Effector memory CD8-positive, alpha-beta T cell (primary cell): ENCODE data around the gene POMT2.

Experiments
- ATAC-seq: fragments of 150-1000 bp; cut with Tn5 transposase; replicated peaks from 2 replicates; pipeline ENCODE4 v1.10.0; 2021; ENCODE audit warnings: mild to moderate bottlenecking, moderate library complexity
- DNase-seq, 3 experiments: peaks; one replicate each; pipeline ENCODE4 v3.0.0; 2021
- H3K27ac Mint-ChIP-seq, 2 donors: one replicate each; pipeline ENCODE4 v1.8.0; 2022; ENCODE audit warnings: mild to moderate bottlenecking in 2 of 2, mixed read lengths in 2 of 2, moderate library complexity in 2 of 2
- H3K27me3 Mint-ChIP-seq, 2 donors: one replicate each; pipeline ENCODE4 v1.8.0; 2022; ENCODE audit warnings: mixed read lengths in 2 of 2
- H3K36me3 Mint-ChIP-seq: one replicate; pipeline ENCODE4 v1.8.0; 2022; ENCODE audit warnings: mild to moderate bottlenecking, moderate library complexity, mixed read lengths; ENCODE audit not compliant: insufficient read depth
- H3K4me1 Mint-ChIP-seq, 2 donors: one replicate each; pipeline ENCODE4 v1.8.0; 2022; ENCODE audit warnings: low read depth in 2 of 2, mixed read lengths in 2 of 2
- H3K4me3 Mint-ChIP-seq, 2 donors: one replicate each; pipeline ENCODE4 v1.8.0; 2022; ENCODE audit warnings: mild to moderate bottlenecking in 2 of 2, mixed read lengths in 2 of 2, moderate library complexity in 2 of 2
- H3K9me3 Mint-ChIP-seq, 2 donors: one replicate each; pipeline ENCODE4 v1.8.0; 2022; ENCODE audit warnings: mixed read lengths in 2 of 2

The POMT2 gene

DNA sequence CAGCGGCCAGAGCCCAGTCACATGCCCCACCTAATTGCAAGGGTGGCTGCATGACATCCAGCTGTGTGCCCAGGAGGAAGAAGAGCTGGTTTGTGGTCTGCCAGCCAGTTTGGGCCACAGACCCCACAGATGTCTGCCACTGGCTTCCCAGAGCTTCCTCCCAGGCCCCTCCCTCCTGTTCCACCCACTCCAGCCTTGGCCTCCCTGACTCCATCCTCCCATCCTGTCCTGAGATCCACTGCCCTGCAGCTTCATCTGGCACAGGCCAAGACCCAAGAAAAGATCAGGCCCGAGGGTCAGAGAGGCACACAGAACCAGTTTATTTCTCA is 55.5 kb downstream of the POMT2 start:
- peaks cover 6% of the 10 kb centered on the region for H3K36me3 Mint-ChIP-seq
- no peak overlapping the region for H3K4me3 Mint-ChIP-seq
- peaks cover 24 to 77% of the 10 kb centered on the region in 2 donors for H3K27me3 Mint-ChIP-seq
- no peak overlapping the region for H3K27ac Mint-ChIP-seq
- no peak for DNase-seq
- no peaks in the 10 kb centered on the region for H3K9me3 Mint-ChIP-seq
- peaks cover 3% of the 10 kb centered on the region in 2 donors for H3K4me1 Mint-ChIP-seq
- ATAC-seq, result no peak

DNA sequence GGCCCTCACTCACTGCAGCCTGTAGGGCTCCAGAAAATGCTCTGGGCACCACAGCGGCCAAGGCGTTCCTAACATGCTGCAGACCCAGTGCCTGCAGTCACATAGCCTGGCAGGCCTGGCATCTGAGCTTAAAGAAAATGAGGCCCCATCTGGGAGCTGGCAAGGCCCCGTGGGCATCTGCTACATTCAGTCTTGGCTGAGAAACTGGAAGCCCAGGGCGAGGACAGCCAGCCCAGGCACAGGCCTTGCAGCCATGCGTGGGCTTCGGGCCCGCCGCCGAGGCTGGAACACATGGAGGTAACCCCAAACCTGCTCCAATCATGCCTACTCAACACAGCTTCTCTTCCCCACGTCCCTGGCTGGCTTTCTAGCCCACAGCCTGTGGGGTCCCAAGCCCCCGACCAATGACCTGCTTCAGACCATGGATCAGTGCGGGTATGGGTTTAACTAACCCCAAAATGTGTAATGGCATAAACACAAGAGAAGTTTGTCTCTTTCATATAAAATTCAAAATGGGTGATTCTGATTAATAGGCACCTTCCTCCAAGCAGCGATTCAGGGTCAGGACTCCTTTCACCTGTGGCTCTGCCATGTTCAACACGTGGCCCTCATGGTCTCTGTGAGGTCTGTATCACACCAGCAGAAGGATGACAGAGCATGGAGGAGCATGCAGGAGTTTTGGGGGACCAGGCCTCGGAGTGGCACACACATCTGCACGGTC is 56.1 kb downstream of the POMT2 start:
- ATAC-seq (no peak), DNase-seq (no peak)
- H3K27ac Mint-ChIP-seq, result no peak overlapping the region
- peaks cover 22 to 77% of the 10 kb centered on the region in 2 donors for H3K27me3 Mint-ChIP-seq
- H3K9me3 Mint-ChIP-seq, result no peaks in the 10 kb centered on the region
- no peak overlapping the region for H3K4me3 Mint-ChIP-seq
- no peaks in the 10 kb centered on the region for H3K4me1 Mint-ChIP-seq
- peaks cover 6% of the 10 kb centered on the region for H3K36me3 Mint-ChIP-seq

DNA sequence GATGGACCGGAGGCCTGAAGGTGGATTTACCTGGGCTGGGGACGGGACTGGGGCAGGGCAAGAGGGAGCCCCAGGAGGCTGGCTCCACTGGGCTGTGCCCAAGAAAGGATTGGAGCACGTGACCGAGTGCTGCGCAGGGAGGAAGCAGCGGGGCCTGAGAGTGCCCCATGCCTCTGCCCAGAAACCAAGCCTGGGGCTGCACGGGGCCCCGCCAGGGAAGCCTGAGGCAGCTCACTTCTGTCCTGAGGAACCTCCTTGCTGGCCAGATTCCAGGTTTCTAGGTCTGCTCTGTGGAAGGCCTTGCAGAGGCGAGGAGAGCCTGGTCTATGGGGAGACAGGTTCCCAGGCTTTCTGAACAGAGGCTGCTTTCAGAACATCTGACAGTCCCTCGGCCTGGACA is 60.1 kb downstream of the POMT2 start:
- no peak for ATAC-seq
- H3K4me3 Mint-ChIP-seq, result no peak overlapping the region
- H3K27ac Mint-ChIP-seq, result no peak overlapping the region
- H3K27me3 Mint-ChIP-seq, result peaks cover 12 to 83% of the 10 kb centered on the region in 2 donors
- no peaks in the 10 kb centered on the region for H3K4me1 Mint-ChIP-seq
- DNase-seq, result no peak
- no peaks in the 10 kb centered on the region for H3K36me3 Mint-ChIP-seq
- no peaks in the 10 kb centered on the region for H3K9me3 Mint-ChIP-seq

DNA sequence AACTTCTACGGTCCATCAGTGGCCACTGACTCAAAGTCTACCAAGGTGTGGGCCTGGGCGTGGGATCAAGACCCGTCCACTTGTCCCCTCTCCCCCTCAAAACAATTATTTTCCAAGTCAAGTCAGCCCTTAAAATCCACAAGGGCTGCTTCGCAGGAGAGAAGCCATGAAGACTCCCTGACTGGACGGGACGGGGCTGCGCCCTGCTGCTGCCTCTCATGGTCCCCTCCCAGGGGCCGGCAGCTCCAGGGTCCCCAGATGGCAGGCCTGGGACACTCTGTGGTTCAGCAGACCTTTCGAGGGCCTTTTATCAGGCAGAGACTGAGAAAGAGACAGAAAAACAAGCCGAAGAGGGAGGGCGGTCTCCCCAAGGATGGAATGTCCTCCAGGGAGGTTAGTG is 60.5 kb downstream of the POMT2 start:
- H3K27ac Mint-ChIP-seq, result no peak overlapping the region
- no peaks in the 10 kb centered on the region for H3K4me1 Mint-ChIP-seq
- no peak overlapping the region for H3K4me3 Mint-ChIP-seq
- peaks cover 12 to 78% of the 10 kb centered on the region in 2 donors for H3K27me3 Mint-ChIP-seq
- ATAC-seq (no peak), DNase-seq (no peak)
- no peaks in the 10 kb centered on the region for H3K9me3 Mint-ChIP-seq
- H3K36me3 Mint-ChIP-seq, result no peaks in the 10 kb centered on the region

DNA sequence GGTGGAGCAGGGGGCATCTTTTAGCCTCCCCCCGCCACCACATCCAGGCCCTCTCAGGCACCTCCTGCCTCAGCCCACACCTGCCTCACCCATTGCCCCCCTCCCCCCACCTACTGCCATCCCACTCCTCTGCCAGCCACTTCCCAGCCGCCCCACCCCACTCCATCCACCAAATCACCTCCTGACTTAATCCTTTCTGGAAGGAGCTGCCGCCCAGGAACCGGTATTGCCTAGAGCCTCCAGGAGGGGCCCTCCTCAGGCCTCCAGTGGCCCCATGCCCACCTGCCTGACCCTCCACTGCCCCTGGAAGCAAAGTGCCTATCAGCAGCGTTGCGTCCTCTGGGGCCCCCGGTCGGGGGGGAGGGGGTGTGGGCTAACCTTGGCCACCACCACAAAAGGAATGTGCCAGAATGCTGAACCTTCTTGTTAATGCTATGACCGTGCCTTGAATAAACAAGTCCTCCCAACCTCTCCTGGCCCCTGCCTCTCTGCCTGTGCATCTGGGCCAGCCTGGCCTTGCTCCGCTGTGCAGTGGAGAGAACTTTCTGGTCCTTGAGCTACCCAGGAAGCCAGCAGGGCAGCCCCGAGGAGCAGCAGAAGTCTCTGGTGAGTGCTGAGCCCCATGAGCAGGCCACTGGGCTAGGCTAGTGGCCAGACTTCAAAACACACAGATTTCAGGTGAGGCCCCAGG is 61.5 kb downstream of the POMT2 start:
- Mint-ChIP-seq H3K9me3 (no peaks in the 10 kb centered on the region), H3K4me3 (no peak overlapping the region), H3K27me3 (peaks cover 12 to 73% of the 10 kb centered on the region in 2 donors), H3K27ac (no peak overlapping the region), H3K4me1 (no peaks in the 10 kb centered on the region), H3K36me3 (no peaks in the 10 kb centered on the region)
- no peak for ATAC-seq
- no peak for DNase-seq

DNA sequence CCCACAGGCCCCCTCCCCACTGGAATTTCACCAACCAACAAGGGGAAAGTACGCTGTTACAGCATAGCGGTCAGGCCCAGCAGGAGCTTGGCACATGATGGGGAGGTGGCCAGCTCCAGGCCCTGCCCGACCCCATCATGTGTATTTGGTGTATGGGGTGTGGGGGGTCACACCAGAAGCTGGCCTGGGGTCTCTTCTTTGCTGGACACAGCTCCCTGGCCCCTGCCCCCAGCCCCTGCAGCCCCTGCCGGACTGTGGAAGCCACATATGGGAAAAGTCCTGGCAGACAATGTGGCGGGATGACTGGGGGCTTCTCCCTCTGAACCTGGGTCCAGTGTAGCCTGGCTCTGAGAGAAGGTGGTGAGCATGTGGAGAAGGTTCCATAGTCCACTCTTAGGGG is 62.1 kb downstream of the POMT2 start:
- DNase-seq (no peak), ATAC-seq (no peak)
- Mint-ChIP-seq H3K4me1 (no peaks in the 10 kb centered on the region), H3K36me3 (no peaks in the 10 kb centered on the region), H3K4me3 (no peak overlapping the region), H3K27me3 (peaks cover 11 to 71% of the 10 kb centered on the region in 2 donors), H3K9me3 (no peaks in the 10 kb centered on the region), H3K27ac (no peak overlapping the region)

DNA sequence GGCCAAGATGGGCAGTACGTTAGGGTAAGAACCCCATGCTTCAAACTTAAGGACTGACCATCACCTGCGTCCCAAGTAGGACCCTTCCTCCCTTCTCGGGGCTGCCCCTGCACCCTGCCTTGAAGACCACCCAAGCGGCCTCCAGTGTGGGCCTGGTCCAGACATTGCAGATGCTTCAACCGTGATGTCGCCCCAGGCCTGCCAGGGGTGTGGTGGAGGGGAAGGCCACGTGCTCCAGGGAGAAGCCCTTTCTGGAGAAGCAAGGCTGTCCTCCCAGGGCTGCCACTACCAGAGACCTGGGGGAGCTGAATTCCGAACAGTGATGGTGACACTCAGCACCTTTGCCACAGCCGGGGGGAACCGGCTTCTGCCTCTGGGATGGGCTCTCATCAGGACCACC is 63.0 kb downstream of the POMT2 start:
- Mint-ChIP-seq H3K27ac (no peak overlapping the region), H3K9me3 (no peaks in the 10 kb centered on the region), H3K27me3 (peaks cover 16 to 70% of the 10 kb centered on the region in 2 donors), H3K36me3 (no peaks in the 10 kb centered on the region), H3K4me3 (no peak overlapping the region), H3K4me1 (no peaks in the 10 kb centered on the region)
- no peak for DNase-seq
- ATAC-seq, result no peak

DNA sequence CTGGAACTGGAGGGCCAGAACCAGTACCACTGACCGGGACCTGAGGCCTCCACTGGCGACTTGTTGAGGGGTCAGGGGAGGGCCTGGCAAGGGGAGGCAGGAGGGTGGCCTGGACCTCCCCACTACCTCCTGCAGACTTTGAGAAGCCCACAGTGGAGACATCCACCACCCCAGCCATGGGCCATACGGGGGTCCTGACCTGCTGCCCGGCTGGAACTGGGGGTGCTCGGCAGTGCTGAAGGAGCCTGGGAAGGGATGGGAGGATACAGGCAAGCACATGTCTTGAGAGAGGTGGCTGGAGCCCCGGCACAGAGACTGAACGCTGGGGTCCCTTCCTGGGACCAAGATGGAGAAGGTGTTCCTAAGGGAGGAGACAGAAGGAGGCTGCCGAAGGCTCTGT is 64.0 kb downstream of the POMT2 start:
- Mint-ChIP-seq H3K9me3 (no peaks in the 10 kb centered on the region), H3K4me3 (no peak overlapping the region), H3K27ac (no peak overlapping the region), H3K36me3 (no peaks in the 10 kb centered on the region), H3K27me3 (peaks cover 16 to 60% of the 10 kb centered on the region in 2 donors), H3K4me1 (no peaks in the 10 kb centered on the region)
- no peak for ATAC-seq
- DNase-seq, result no peak

DNA sequence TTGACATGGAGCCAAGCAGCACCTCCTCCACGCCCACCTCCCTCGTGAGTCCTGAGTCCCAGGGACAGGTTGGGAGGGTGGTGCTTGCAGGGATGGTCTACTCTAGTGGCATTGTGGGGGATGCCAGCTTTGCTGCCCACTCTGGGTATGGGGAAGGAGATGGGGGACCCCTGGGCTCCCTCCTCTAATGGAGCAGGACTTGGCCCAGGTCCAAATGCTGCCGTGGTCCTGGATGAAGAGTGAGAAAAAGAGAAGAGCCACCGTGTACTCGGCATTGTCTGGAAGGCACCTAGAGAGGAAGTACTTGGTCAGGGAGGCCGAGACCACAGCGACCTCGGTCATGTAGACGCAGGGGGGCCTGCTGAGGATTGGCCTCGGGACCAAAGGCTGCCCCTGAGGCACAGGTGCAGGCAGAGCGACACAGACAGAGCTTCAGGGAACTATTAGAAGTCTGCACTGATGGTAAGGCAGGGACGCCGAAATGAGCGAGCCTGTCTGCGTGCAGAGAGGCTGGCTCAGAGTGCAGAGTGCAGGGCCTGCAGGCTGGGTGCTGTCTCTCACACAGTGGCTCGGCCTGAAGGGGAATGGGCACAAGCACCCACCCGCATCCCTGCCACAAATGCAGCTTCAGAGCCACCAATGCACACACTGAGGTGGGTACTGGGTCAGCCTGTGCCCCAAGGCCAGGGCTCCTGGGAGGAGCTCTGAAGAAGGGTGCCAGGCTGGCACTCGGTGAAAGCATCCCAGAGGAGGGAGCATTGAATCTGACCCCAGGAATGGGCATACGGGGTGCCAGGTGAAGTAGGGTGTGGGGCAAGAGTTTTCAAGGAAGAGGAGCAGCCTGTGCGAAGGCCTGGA is 67.1 kb downstream of the POMT2 start:
- Mint-ChIP-seq H3K4me1 (no peaks in the 10 kb centered on the region), H3K4me3 (no peak overlapping the region), H3K9me3 (no peaks in the 10 kb centered on the region), H3K27me3 (peaks cover 9 to 28% of the 10 kb centered on the region in 2 donors), H3K27ac (no peak overlapping the region), H3K36me3 (no peaks in the 10 kb centered on the region)
- ATAC-seq (no peak), DNase-seq (no peak)

DNA sequence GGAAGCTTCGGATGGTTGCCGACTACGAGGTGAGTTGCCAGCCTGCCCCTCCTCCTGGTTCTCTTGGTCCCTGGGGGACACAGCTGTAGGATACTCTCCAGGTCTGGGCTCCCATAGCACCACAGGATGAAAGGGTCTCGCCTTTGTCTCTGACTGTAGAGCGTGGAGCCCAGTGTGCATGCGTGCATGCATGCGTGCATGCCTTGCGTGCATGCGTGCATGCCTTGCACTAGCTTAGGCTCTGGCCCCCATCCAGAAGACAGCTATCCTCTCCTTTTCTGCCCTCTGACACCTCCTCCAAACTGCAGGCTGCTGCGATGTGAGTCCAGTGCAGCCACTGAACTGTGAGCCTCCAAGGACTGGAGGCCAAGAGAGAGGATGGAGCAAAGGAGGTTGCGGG is 68.8 kb downstream of the POMT2 start:
- Mint-ChIP-seq H3K27ac (no peak overlapping the region), H3K4me3 (no peak overlapping the region), H3K9me3 (no peaks in the 10 kb centered on the region), H3K27me3 (peaks cover 9 to 24% of the 10 kb centered on the region in 2 donors), H3K36me3 (no peaks in the 10 kb centered on the region), H3K4me1 (no peaks in the 10 kb centered on the region)
- ATAC-seq (no peak), DNase-seq (no peak)

DNA sequence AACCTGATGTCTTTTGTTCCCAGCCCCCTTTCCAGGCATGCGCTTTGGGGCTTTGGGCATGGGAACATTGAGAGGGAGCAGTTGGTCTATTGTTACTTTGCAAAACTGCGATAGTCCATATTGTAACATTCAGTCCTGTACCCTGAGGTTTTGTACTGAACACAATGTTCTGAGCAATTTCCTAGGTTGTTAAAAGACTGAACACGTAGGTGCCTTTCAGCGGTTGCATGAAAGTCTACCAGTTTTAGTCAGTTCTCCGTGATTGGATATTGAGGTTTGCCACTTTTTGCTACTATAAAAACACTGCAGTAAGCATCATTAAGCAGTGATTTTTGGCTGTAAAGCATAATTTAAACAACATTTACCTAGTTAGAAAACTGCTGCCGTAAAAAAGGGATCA is 69.8 kb downstream of the POMT2 start:
- no peak for DNase-seq
- no peak overlapping the region for H3K4me3 Mint-ChIP-seq
- H3K4me1 Mint-ChIP-seq, result no peaks in the 10 kb centered on the region
- H3K36me3 Mint-ChIP-seq, result no peaks in the 10 kb centered on the region
- no peak overlapping the region for H3K27ac Mint-ChIP-seq
- H3K9me3 Mint-ChIP-seq, result no peaks in the 10 kb centered on the region
- peaks cover 9 to 15% of the 10 kb centered on the region in 2 donors for H3K27me3 Mint-ChIP-seq
- no peak for ATAC-seq

DNA sequence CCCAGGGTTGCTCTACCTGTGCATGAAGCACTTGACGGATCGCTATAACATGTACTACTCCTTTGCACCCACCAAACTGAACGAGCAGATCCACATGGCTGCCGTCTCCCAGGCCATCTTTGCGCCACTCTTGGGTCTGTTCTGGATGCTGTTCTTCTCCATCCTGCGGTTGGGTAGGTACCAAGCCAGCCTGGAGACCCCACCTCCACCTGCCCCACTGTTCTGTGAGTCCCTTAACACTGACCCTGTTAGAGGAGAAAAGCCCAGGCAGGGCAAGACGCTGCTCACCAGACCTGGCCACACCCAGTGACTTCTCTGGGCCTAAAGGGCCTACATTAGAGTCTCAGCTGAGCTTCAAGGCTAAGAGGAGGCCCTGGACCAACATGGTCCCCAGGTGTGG is 71.4 kb downstream of the POMT2 start:
- no peak overlapping the region for H3K27ac Mint-ChIP-seq
- DNase-seq (no peak), ATAC-seq (no peak)
- H3K4me1 Mint-ChIP-seq, result no peaks in the 10 kb centered on the region
- peaks cover 9 to 12% of the 10 kb centered on the region in 2 donors for H3K27me3 Mint-ChIP-seq
- H3K36me3 Mint-ChIP-seq, result no peaks in the 10 kb centered on the region
- H3K9me3 Mint-ChIP-seq, result no peaks in the 10 kb centered on the region
- no peak overlapping the region for H3K4me3 Mint-ChIP-seq

DNA sequence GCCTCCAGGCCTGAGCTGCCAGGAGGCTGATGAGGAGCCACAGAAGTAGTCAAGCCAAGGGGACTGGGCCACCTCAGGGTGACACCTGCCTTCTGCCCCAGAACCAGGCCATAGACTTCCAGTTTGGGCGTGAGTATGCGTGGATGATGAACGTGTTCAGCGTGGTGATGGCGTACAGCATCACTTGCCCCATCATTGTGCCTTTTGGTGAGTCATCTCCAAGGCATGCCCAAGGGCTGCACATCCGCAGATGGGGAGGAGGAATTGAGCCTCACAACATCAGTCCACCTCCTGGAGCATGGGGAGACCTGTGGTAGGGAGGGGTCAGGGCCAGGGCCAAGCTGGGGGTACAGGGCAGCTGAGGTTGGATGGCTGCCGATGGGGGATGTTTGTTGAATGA is 72.0 kb downstream of the POMT2 start:
- ATAC-seq (no peak), DNase-seq (no peak)
- H3K9me3 Mint-ChIP-seq, result no peaks in the 10 kb centered on the region
- H3K27me3 Mint-ChIP-seq, result peaks cover 7 to 8% of the 10 kb centered on the region in 2 donors
- no peaks in the 10 kb centered on the region for H3K4me1 Mint-ChIP-seq
- H3K36me3 Mint-ChIP-seq, result no peaks in the 10 kb centered on the region
- H3K27ac Mint-ChIP-seq, result no peak overlapping the region
- no peak overlapping the region for H3K4me3 Mint-ChIP-seq

DNA sequence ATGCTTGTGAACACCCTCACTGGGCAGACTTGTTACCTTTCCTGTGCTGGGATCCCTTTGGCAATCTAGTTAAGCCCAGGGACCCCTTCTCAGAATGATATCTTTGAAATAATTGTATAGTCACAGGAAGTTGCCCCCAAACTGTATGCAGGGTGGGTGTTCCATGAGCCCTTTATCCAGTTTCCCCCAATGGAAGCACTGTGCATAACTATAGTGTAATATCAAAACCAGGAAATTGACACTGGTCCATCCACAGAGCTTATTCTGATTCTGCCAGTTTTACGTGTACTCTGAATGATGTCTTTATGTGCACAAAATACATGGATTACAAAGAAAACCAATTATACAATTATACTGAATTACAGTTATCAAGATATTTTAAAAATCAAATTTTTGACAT is 73.9 kb downstream of the POMT2 start:
- Mint-ChIP-seq H3K9me3 (no peaks in the 10 kb centered on the region), H3K27ac (no peak overlapping the region), H3K27me3 (peaks cover 0 to 8% of the 10 kb centered on the region in 2 donors), H3K4me1 (no peaks in the 10 kb centered on the region), H3K36me3 (peaks cover 2% of the 10 kb centered on the region), H3K4me3 (no peak overlapping the region)
- ATAC-seq, result no peak
- DNase-seq, result no peak
